Mammary epithelial cell (primary cell): ENCODE data around the gene LAG3.

ENCODE experiments used
- CTCF ChIP-seq, 2 donors: IDR thresholded peaks in 1 of 2; conservative IDR thresholded peaks in 1 of 2; 2 replicates each; pipeline ENCODE4 v1.5.1; 2011 to 2012; ENCODE audit warnings: inconsistent platforms in 2 of 2, low read length in 2 of 2, mild to moderate bottlenecking in 2 of 2, control low read depth in 1 of 2, low read depth in 1 of 2; ENCODE audit not compliant: insufficient read depth in 1 of 2; ENCODE audit errors: extremely low read depth in 1 of 2
- EZH2 ChIP-seq: IDR thresholded peaks from 2 replicates; pipeline ENCODE4 v1.6.1; 2012; ENCODE audit warnings: low read length, inconsistent platforms, borderline replicate concordance

- TF ChIP-seq EZH2: no peak
- no peak for TF ChIP-seq CTCF (conservative IDR thresholded peaks at IDR 0.05 in 1 of 2, IDR thresholded peaks at IDR 0.05 in 1 of 2; ENCODE audit: extremely low read depth in 1 of 2, insufficient read depth in 1 of 2, low read depth in 1 of 2, low read length in 2 of 2)
Observed at GRCh38 chr12:6782850-6783566, 10.7 kb downstream of the LAG3 start.
